ENCODE data around the gene KHDRBS2.

Gene KHDRBS2

DNA sequence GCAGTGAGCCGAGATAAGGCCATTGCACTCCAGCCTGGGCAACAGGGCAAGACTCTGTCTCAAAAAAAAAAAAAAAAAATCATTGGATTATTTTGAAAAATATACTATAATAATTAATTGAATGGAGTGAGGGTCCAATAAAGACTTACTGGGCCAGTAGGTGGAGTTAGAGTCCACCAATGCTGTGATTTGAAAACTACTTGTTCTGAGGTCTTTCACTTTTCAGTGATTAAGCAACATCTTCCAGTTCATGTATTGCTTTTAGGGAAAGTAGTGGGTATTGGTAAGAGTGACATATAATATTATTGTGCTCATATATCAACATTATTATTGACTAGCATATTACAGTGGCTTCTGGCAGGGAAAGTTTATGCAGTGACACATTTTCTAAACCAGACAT is 530.3 kb downstream of the KHDRBS2 start:
- H3K9ac ChIP-seq (ENCODE audit: insufficient read length), result no peak overlapping the region
- no peaks in the 10 kb centered on the region for H3K9me3 ChIP-seq (ENCODE audit: low read depth, low read length)
- TF ChIP-seq POLR2AphosphoS5 (IDR thresholded peaks at IDR 0.05; ENCODE audit: borderline replicate concordance, low read depth, low read length) (no peak), EZH2 (IDR thresholded peaks at IDR 0.05) (no peak), FOXP2 (optimal IDR thresholded peaks at IDR 0.05; ENCODE audit: control extremely low read depth, extremely low read length, insufficient read depth) (no peak)
- DNase-seq (ENCODE audit: low read depth, low spot score), result no peak
- H3K36me3 ChIP-seq (ENCODE audit: insufficient read depth, low read length), result no peaks in the 10 kb centered on the region
- no peak overlapping the region for H3K4me3 ChIP-seq
- no peak overlapping the region for H3K27ac ChIP-seq

DNA sequence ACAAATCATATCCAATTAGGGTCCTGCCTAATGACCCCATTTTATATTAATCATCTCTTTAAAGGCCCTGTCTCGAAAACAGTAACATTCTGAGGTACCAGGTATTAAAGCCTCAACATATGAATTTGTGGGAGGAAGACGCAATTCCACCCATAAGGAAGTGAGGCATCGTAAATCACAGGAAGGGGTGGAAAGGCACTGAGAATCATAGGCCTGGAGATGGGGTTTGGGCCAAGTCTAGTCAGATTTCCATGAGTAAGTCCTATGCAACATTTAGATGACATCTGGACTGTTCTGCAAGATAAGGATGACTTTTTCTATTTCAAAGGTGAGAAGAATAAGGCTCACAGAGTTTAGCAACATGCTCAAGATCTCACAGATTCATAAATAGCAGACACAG is 534.0 kb downstream of the KHDRBS2 start:
- no peak overlapping the region for H3K4me3 ChIP-seq
- no peak overlapping the region for H3K27ac ChIP-seq
- H3K9ac ChIP-seq (ENCODE audit: insufficient read length), result no peak overlapping the region
- no peaks in the 10 kb centered on the region for H3K36me3 ChIP-seq (ENCODE audit: insufficient read depth, low read length)
- DNase-seq (ENCODE audit: low read depth, low spot score), result no peak
- TF ChIP-seq EZH2 (IDR thresholded peaks at IDR 0.05), result no peak
- no peak for TF ChIP-seq FOXP2 (optimal IDR thresholded peaks at IDR 0.05; ENCODE audit: control extremely low read depth, extremely low read length, insufficient read depth)
- no peak for TF ChIP-seq POLR2AphosphoS5 (IDR thresholded peaks at IDR 0.05; ENCODE audit: borderline replicate concordance, low read depth, low read length)
- no peaks in the 10 kb centered on the region for H3K9me3 ChIP-seq (ENCODE audit: low read depth, low read length)

DNA sequence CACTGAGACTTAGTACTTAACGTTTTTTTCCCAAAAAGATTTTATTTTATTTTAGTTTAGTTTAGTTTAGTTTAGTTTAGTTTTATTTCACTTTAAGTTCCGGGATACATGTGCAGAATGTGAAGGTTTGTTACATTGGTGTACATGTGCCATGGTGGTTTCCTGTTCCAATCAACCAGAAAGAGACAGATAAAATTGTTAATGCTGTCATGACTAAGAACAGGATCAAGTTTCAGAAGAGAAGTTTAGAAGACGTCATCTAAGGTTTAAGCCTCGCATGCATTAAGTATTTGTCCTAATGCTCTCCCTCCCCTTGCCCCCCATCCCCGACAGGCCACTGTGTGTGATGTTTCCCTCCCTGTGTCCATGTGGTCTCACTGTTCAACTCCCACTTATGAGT is 540.0 kb downstream of the KHDRBS2 start:
- H3K27ac ChIP-seq, result no peak overlapping the region
- no peaks in the 10 kb centered on the region for H3K36me3 ChIP-seq (ENCODE audit: insufficient read depth, low read length)
- no peaks in the 10 kb centered on the region for H3K9me3 ChIP-seq (ENCODE audit: low read depth, low read length)
- no peak overlapping the region for H3K4me3 ChIP-seq
- no peak overlapping the region for H3K9ac ChIP-seq (ENCODE audit: insufficient read length)
- no peak for TF ChIP-seq POLR2AphosphoS5 (IDR thresholded peaks at IDR 0.05; ENCODE audit: borderline replicate concordance, low read depth, low read length)
- DNase-seq (ENCODE audit: low read depth, low spot score), result no peak

DNA sequence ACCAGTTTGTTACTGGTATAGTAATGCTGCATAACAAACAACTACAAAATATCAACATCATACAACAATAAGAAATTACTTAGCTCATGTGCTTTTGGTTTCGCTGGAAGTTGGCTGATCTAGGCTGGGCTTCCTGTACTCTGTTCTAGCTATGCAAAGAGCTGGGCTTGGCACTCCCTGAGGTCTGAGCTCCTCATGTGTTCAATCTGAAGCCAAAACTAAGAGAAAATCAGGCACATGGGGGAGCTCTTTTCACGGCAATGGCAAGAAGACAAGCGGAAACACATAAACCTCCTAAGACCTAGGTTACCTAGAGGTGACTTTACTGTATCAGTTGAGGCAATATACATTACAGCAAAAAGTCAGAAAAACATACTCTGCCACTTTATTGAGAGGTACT is 574.2 kb downstream of the KHDRBS2 start:
- Histone ChIP-seq H3K36me3 (ENCODE audit: insufficient read depth, low read length) (no peaks in the 10 kb centered on the region), H3K9ac (ENCODE audit: insufficient read length) (no peak overlapping the region), H3K9me3 (ENCODE audit: low read depth, low read length) (no peaks in the 10 kb centered on the region), H3K4me3 (no peak overlapping the region), H3K27ac (no peak overlapping the region)
- DNase-seq (ENCODE audit: low read depth, low spot score), result no peak
- TF ChIP-seq FOXP2 (optimal IDR thresholded peaks at IDR 0.05; ENCODE audit: control extremely low read depth, extremely low read length, insufficient read depth) (no peak), EZH2 (IDR thresholded peaks at IDR 0.05) (no peak), POLR2AphosphoS5 (IDR thresholded peaks at IDR 0.05; ENCODE audit: borderline replicate concordance, low read depth, low read length) (no peak)

DNA sequence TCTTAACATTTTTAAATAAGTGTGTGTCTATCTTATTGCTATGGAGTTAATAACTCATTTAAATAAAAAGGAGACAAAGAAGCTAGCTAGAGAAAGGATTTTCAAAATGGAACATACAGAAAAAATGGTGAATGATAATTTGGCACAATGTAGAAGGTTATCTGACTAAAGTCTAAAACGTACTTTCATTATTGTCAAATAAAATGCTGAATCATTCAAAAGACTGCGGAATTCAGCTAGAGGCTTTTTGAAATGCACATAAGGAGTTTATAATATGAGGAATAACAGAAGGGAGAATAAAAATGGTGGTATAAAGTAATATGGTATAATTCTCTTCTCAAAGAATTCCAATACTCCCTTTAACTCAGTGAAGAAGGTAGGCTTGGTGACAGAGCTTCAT is 597.9 kb downstream of the KHDRBS2 start:
- Histone ChIP-seq H3K36me3 (ENCODE audit: insufficient read depth, low read length) (no peaks in the 10 kb centered on the region), H3K27ac (no peak overlapping the region), H3K9ac (ENCODE audit: insufficient read length) (no peak overlapping the region), H3K4me3 (no peak overlapping the region), H3K9me3 (ENCODE audit: low read depth, low read length) (no peaks in the 10 kb centered on the region)
- TF ChIP-seq FOXP2 (optimal IDR thresholded peaks at IDR 0.05; ENCODE audit: control extremely low read depth, extremely low read length, insufficient read depth) (no peak), POLR2AphosphoS5 (IDR thresholded peaks at IDR 0.05; ENCODE audit: borderline replicate concordance, low read depth, low read length) (no peak), EZH2 (IDR thresholded peaks at IDR 0.05) (no peak)
- DNase-seq (ENCODE audit: low read depth, low spot score), result no peak

DNA sequence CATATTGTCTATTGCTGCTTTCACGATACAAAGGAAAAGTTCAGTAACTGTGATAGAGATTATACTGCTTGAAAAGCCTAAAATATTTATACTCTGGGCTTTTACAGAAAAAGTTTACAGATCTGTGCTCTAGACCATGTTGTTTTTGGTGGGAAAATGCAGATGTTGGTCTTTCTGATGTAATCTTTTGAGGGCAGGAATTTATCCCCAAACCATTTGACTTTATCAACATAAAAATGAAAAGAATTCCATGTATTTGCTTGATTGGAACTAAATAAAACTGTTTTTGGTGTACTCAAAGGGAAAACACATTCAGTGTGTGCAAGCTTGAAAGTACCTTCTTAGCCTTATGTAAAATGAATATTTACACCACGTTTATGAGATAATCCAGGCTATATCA is 603.5 kb downstream of the KHDRBS2 start:
- Histone ChIP-seq H3K36me3 (ENCODE audit: insufficient read depth, low read length) (no peaks in the 10 kb centered on the region), H3K9ac (ENCODE audit: insufficient read length) (no peak overlapping the region), H3K27ac (no peak overlapping the region), H3K9me3 (ENCODE audit: low read depth, low read length) (no peaks in the 10 kb centered on the region), H3K4me3 (no peak overlapping the region)
- no peak for TF ChIP-seq FOXP2 (optimal IDR thresholded peaks at IDR 0.05; ENCODE audit: control extremely low read depth, extremely low read length, insufficient read depth)
- no peak for TF ChIP-seq EZH2 (IDR thresholded peaks at IDR 0.05)
- TF ChIP-seq POLR2AphosphoS5 (IDR thresholded peaks at IDR 0.05; ENCODE audit: borderline replicate concordance, low read depth, low read length), result no peak
- no peak for DNase-seq (ENCODE audit: low read depth, low spot score)

DNA sequence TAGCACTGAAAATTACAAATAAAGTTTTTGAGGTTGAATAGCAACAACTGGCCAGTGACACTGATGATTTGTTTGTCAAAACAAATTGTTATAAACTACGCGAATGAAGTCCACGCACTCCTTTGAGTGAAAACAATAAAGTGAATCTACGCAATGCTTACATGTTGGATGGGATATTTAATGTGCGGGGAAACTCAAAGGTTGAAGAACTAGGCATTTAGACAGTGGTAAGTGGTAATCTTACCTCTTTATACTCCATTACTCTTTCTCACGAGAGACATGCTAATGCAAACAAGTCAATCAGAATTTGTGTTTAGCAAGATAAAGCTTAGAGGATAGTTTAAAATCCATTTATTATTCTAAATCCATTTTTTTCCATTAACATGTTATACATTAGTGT is 606.4 kb downstream of the KHDRBS2 start:
- DNase-seq (ENCODE audit: low read depth, low spot score), result no peak
- no peak for TF ChIP-seq EZH2 (IDR thresholded peaks at IDR 0.05)
- no peak for TF ChIP-seq FOXP2 (optimal IDR thresholded peaks at IDR 0.05; ENCODE audit: control extremely low read depth, extremely low read length, insufficient read depth)
- TF ChIP-seq POLR2AphosphoS5 (IDR thresholded peaks at IDR 0.05; ENCODE audit: borderline replicate concordance, low read depth, low read length), result no peak
- Histone ChIP-seq H3K27ac (no peak overlapping the region), H3K9me3 (ENCODE audit: low read depth, low read length) (no peaks in the 10 kb centered on the region), H3K36me3 (ENCODE audit: insufficient read depth, low read length) (no peaks in the 10 kb centered on the region), H3K9ac (ENCODE audit: insufficient read length) (no peak overlapping the region), H3K4me3 (no peak overlapping the region)

DNA sequence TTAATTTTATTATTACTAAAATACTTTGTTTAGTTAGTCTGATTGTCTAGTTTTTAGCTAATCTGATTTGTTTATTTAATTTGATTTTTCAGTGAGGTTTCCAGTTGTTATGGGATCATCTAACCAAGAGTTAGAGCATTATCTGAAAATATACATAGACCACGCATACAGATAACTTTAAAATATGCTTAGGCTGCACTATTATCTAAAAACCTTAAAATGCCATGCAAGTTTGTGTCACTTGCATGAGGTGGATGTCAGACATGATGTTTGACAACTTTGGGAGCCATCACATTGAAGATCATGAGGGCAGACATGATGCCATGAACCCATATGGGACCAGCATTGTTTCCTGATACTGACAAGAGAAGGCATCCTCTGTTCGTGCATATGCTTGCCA is 610.3 kb downstream of the KHDRBS2 start:
- Histone ChIP-seq H3K4me3 (no peak overlapping the region), H3K9me3 (ENCODE audit: low read depth, low read length) (no peaks in the 10 kb centered on the region), H3K36me3 (ENCODE audit: insufficient read depth, low read length) (no peaks in the 10 kb centered on the region), H3K9ac (ENCODE audit: insufficient read length) (no peak overlapping the region), H3K27ac (no peak overlapping the region)
- no peak for TF ChIP-seq POLR2AphosphoS5 (IDR thresholded peaks at IDR 0.05; ENCODE audit: borderline replicate concordance, low read depth, low read length)
- no peak for TF ChIP-seq EZH2 (IDR thresholded peaks at IDR 0.05)
- TF ChIP-seq FOXP2 (optimal IDR thresholded peaks at IDR 0.05; ENCODE audit: control extremely low read depth, extremely low read length, insufficient read depth), result no peak
- DNase-seq (ENCODE audit: low read depth, low spot score), result no peak

DNA sequence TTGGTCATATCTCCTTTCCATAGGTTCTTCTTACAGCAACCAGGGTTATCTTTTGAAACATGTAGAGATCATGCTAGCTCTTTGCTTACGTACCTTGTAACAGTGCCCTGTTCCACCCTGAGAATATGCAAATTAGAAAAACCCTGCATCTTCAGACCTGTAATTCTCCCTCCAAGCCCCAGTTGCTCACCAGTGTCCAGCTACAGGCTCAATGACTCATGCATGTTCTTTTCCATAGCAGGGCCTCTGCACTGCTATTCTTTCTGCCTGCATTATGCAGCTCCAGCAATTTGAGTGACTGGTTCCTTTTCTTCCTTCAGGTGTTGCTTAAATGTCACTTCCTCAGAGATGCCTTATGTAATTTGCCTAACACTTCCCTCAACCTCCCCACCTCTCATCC is 636.2 kb downstream of the KHDRBS2 start:
- DNase-seq (ENCODE audit: low read depth, low spot score), result no peak
- no peak overlapping the region for H3K27ac ChIP-seq
- no peaks in the 10 kb centered on the region for H3K36me3 ChIP-seq (ENCODE audit: insufficient read depth, low read length)
- H3K9me3 ChIP-seq (ENCODE audit: low read depth, low read length), result no peaks in the 10 kb centered on the region
- H3K4me3 ChIP-seq, result no peak overlapping the region
- no peak overlapping the region for H3K9ac ChIP-seq (ENCODE audit: insufficient read length)
- TF ChIP-seq POLR2AphosphoS5 (IDR thresholded peaks at IDR 0.05; ENCODE audit: borderline replicate concordance, low read depth, low read length) (no peak), FOXP2 (optimal IDR thresholded peaks at IDR 0.05; ENCODE audit: control extremely low read depth, extremely low read length, insufficient read depth) (no peak), EZH2 (IDR thresholded peaks at IDR 0.05) (no peak)

All from SK-N-MC (cell line).